Measurements from ENCODE around the gene FSTL4.

The FSTL4 gene

GRCh38 chr5:133482028-133482427 is 130.3 kb downstream of the FSTL4 start:
- no peak for DNase-seq (ENCODE audit: low read depth, low spot score)
- ChIA-PET POLR2A (no interaction called here), CTCF (no interaction called here)
- H3K4me3 ChIP-seq (ENCODE audit: low read depth, low read length): no peak overlapping the region
- TF ChIP-seq, protein P1, sequence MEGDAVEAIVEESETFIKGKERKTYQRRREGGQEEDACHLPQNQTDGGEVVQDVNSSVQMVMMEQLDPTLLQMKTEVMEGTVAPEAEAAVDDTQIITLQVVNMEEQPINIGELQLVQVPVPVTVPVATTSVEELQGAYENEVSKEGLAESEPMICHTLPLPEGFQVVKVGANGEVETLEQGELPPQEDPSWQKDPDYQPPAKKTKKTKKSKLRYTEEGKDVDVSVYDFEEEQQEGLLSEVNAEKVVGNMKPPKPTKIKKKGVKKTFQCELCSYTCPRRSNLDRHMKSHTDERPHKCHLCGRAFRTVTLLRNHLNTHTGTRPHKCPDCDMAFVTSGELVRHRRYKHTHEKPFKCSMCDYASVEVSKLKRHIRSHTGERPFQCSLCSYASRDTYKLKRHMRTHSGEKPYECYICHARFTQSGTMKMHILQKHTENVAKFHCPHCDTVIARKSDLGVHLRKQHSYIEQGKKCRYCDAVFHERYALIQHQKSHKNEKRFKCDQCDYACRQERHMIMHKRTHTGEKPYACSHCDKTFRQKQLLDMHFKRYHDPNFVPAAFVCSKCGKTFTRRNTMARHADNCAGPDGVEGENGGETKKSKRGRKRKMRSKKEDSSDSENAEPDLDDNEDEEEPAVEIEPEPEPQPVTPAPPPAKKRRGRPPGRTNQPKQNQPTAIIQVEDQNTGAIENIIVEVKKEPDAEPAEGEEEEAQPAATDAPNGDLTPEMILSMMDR (IDR thresholded peaks at IDR 0.05; ENCODE audit: insufficient read depth, low read length, missing control alignments): no peak

DNA sequence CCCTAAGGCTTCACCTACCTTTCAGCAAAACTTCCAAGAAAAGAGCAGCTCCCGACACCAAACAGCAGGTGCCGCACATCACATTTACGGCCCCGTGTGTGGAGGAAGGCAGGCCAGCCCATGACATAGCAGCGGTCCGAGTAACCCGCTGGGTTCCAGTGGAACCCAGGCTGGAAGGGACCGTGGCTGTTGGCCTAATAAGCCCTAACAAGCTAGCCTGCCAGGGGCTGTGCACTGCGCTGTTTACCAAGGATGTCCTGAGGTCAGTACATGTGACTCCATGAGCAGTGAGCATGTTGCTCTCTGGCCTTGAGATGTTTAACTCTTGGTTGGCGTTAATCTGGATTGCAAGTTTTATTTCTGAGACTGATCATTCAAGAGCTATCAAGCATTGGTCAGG is 131.5 kb downstream of the FSTL4 start:
- CTCF ChIA-PET: no interaction called here
- no peak for DNase-seq (ENCODE audit: low read depth, low spot score)
- TF ChIP-seq, protein P1 (IDR thresholded peaks at IDR 0.05; ENCODE audit: insufficient read depth, low read length, missing control alignments): no peak
- no peak overlapping the region for H3K4me3 ChIP-seq (ENCODE audit: low read depth, low read length)
- POLR2A ChIA-PET: no interaction called here

GRCh38 chr5:133480366-133480765 is 132.0 kb downstream of the FSTL4 start:
- no peak overlapping the region for H3K4me3 ChIP-seq (ENCODE audit: low read depth, low read length)
- DNase-seq (ENCODE audit: low read depth, low spot score): no peak
- CTCF ChIA-PET: no interaction called here
- TF ChIP-seq, protein P1 (IDR thresholded peaks at IDR 0.05; ENCODE audit: insufficient read depth, low read length, missing control alignments): no peak
- POLR2A ChIA-PET: no interaction called here

DNA sequence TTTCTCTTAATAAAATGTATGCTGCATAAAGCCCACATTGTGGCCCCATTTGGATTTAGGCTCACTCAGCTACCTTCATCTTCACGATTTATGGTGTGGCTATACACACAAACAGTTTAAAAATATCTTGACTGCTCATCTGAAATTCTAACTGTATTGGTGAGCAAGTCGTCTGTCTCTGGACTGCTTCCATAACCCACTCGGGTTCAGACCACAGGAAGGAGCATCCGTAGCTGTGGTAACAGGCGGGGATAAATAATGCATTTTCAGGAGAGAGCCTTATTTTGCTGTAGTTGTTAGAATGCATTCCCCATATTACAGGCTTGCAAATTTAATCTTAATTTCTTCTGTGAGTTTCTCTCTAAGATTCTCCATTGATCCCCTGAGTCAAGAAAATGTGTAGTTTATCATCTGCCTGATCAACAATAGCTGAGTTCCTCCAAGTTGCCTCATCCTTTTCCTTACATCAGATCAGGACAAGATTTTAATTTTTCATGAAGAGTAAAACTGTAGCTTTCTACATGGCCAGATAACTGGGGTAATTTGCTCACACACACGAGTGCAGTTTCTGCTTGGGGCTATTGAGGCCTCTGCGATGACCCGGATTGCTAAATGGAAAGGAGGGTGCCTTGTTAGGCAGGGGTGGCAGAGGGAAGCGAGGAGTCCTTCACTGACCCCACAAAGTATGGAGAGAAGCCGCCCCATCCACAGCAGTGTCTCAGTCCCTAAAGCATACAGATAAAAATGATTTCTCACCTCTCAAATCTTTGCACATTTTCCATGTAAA is 133.9 kb downstream of the FSTL4 start:
- no peak for DNase-seq (ENCODE audit: low read depth, low spot score)
- ChIA-PET CTCF (no interaction called here), POLR2A (no interaction called here)
- H3K4me3 ChIP-seq (ENCODE audit: low read depth, low read length): no peak overlapping the region
- TF ChIP-seq, protein P1 (IDR thresholded peaks at IDR 0.05; ENCODE audit: insufficient read depth, low read length, missing control alignments): no peak

DNA sequence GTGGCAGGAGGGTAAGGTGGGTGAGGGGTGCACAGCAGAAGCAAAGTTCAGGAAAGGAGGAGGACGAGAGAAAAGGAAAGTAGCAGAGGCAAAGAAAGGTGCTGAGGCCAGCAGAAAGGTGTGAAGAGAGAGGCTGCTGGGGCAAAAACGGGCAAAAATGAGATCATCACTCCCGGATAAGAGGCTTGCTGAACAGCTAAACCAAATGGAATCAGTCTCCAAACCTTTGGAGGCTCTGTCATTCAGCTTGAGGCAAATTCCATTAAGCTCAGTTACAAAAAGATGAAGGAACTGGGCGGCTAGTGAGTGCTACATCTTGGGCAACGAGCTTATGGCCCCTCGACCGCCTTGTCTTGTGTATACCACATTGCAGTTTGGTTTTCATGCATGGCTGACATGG is 136.4 kb downstream of the FSTL4 start:
- H3K4me3 ChIP-seq (ENCODE audit: low read depth, low read length): no peak overlapping the region
- TF ChIP-seq, protein P1 (IDR thresholded peaks at IDR 0.05; ENCODE audit: insufficient read depth, low read length, missing control alignments): no peak
- no peak for DNase-seq (ENCODE audit: low read depth, low spot score)
- CTCF ChIA-PET: no interaction called here
- POLR2A ChIA-PET: no interaction called here

- H3K4me3 ChIP-seq (ENCODE audit: low read depth, low read length): no peak overlapping the region
- DNase-seq (ENCODE audit: low read depth, low spot score): no peak
- ChIA-PET CTCF (no interaction called here), POLR2A (no interaction called here)
- TF ChIP-seq, protein P1 (IDR thresholded peaks at IDR 0.05; ENCODE audit: insufficient read depth, low read length, missing control alignments): no peak
Measured at GRCh38 chr5:133474851-133475590, 137.3 kb downstream of the FSTL4 start.
